GM12878 (cell line): ENCODE data around the gene EPHA8. TPM values are rescaled to one million over a fixed set of nuclear protein-coding genes. Genes with fewer than 3 reads are reported as not detected.

Experiments used
- ATAC-seq: fragments of 200-7000 bp; cut with Tn5 transposase; 3 replicates; pipeline ENCODE4 v1.9.1; 2020; ENCODE audit warnings: mild to moderate bottlenecking, moderate library complexity
- BruUV-seq: library from RNA; stranded (reverse); fragments of 400-500 nt; replicated peaks from 2 replicates; lab custom pipeline; 2021; lab: Mats Ljungman, UMichigan
- CTCF ChIA-PET: fragments of 300-600 bp; sonication (Branson Sonifier 250); formaldehyde crosslinking; extraction: SDS; loops from one replicate; lab custom pipeline; 2021; ENCODE audit warnings: inconsistent platforms; lab: Yijun Ruan, JAX
- POLR2A ChIA-PET: fragments of 350-600 bp; formaldehyde crosslinking; extraction: SDS; loops from one replicate; lab custom pipeline; 2021; ENCODE audit warnings: inconsistent platforms; lab: Charles Lee
- RAD21 ChIA-PET: fragments of 300-600 bp; sonication (Branson Sonifier 250); formaldehyde crosslinking; loops from one replicate; lab custom pipeline; 2023; ENCODE audit warnings: antibody characterized with exemption; ENCODE audit not compliant: unreplicated experiment; lab: Charles Lee
- SMC1A ChIA-PET: fragments of 300-600 bp; sonication (Branson Sonifier 250); formaldehyde crosslinking; loops from one replicate; lab custom pipeline; 2023; ENCODE audit not compliant: unreplicated experiment, uncharacterized antibody; lab: Charles Lee
- DNase-seq: peaks from one replicate; pipeline ENCODE4 v3.0.0-alpha.2; 2011; ENCODE audit warnings: low read depth, low spot score
- FAIRE-seq: peaks from 3 replicates; lab custom pipeline; 2011; peaks lifted over from hg19 to GRCh38; lab: Jason Lieb, UNC
- H2AFZ ChIP-seq: 2 replicates; pipeline ENCODE4 v1.6.0; 2011; ENCODE audit warnings: low read depth, low read length, control low read depth; ENCODE audit not compliant: control insufficient read depth
- H3K27ac ChIP-seq: 2 replicates; pipeline ENCODE4 v1.5.1; 2011; ENCODE audit warnings: control low read depth; ENCODE audit not compliant: control insufficient read depth, insufficient read depth
- H3K27me3 ChIP-seq, 2 experiments: replicated peaks in 1 of 2; 2 replicates each; pipeline versions ENCODE4 v1.6.0 to v1.6.1; 2011; ENCODE audit warnings: low read length in 1 of 2; ENCODE audit not compliant: control insufficient read depth in 2 of 2, insufficient read depth in 2 of 2
- H3K36me3 ChIP-seq, 2 experiments: 2 replicates each; pipeline ENCODE4 v1.5.1; 2011; ENCODE audit warnings: low read length in 1 of 2; ENCODE audit not compliant: control insufficient read depth in 2 of 2, insufficient read depth in 2 of 2
- H3K4me1 ChIP-seq: 2 replicates; pipeline ENCODE4 v1.6.1; 2011; ENCODE audit warnings: mild to moderate bottlenecking, low read length, moderate library complexity, mixed read lengths; ENCODE audit not compliant: control insufficient read depth, insufficient read depth
- H3K4me2 ChIP-seq: 2 replicates; pipeline ENCODE4 v1.6.0; 2011; ENCODE audit warnings: control low read depth; ENCODE audit not compliant: control insufficient read depth, insufficient read depth
- H3K4me3 ChIP-seq: fragments of 200-600 bp; sonication (generic); 2 replicates; pipeline ENCODE4 v1.5.1; 2016
- H3K79me2 ChIP-seq: 2 replicates; pipeline ENCODE4 v1.6.0; 2011; ENCODE audit warnings: low read length; ENCODE audit not compliant: control insufficient read depth, insufficient read depth
- H3K9ac ChIP-seq: 2 replicates; pipeline ENCODE4 v1.8.0; 2011; ENCODE audit warnings: low read length, control low read depth, mixed read lengths; ENCODE audit not compliant: control insufficient read depth, insufficient read depth
- H3K9me3 ChIP-seq: replicated peaks from 3 replicates; pipeline ENCODE4 v1.5.1; 2011; ENCODE audit warnings: mild to moderate bottlenecking, low read length; ENCODE audit not compliant: control insufficient read depth, insufficient read depth
- H4K20me1 ChIP-seq: 2 replicates; pipeline ENCODE4 v1.6.0; 2011; ENCODE audit not compliant: control insufficient read depth, insufficient read depth
- CREB1 ChIP-seq: IDR thresholded peaks from 2 replicates; pipeline ENCODE4 v1.6.1; 2012; ENCODE audit warnings: low read depth, mild to moderate bottlenecking, inconsistent platforms
- WGBS: methylation state at CpG from one replicate; pipeline ENCODE4 v1.1.6; 2016; ENCODE audit warnings: low lambda C conversion rate; ENCODE audit not compliant: insufficient replicate concordance, insufficient coverage; ENCODE audit errors: missing lambda C conversion rate; 5-methylcytosine and 5-hydroxymethylcytosine counted together
- in situ Hi-C: fragments of 300-500 bp; cut with MboI; formaldehyde crosslinking; loops from 9 replicates; pipeline ENCODE4 v1.14.3; 2018; ENCODE audit warnings: mixed read lengths
- intact Hi-C: fragments of 100-400 bp; cut with micrococcal nuclease; formaldehyde crosslinking; loops from one replicate; pipeline ENCODE4 v1.14.2; 2022; ENCODE audit not compliant: unreplicated experiment
- microRNA-seq: library from miRNA; unstranded; fragments of <30 nt; microRNA quantifications from one replicate; pipeline ENCODE4, GENCODE V29; 2018
- polyA plus RNA-seq, 11 experiments: library from polyadenylated mRNA; depleted of rRNA in 4 of 11; unstranded in 6 of 11; stranded (reverse) in 5 of 11; fragments of >200 nt; fragmentation: Nextera tagmentation in 4 of 11; fragmentation: Illumina TruSeq in 1 of 11; extraction: Ambion mirVana in 4 of 11; extraction: Trizol in 1 of 11; gene quantifications; 1 replicate in 1 of 11; 2 replicates in 10 of 11; pipeline versions ENCODE4 v1.2.1 to v1.2.3, GENCODE V29; 2011 to 2016; ENCODE audit warnings: inconsistent platforms in 2 of 11, missing spikeins in 2 of 11, low read depth in 1 of 11
- small RNA-seq: library from RNA; depleted of rRNA; stranded (forward); fragments of <200 nt; gene quantifications from one replicate; pipeline ENCODE3, GENCODE V24; 2014
- total RNA-seq, 4 experiments: library from RNA; depleted of rRNA in 3 of 4; stranded (reverse); fragments of >200 nt in 3 of 4; fragmentation: Illumina TruSeq in 1 of 4; extraction: Trizol in 1 of 4; gene quantifications; 2 replicates each; pipeline versions ENCODE4 v1.2.1 to v1.2.3, GENCODE V29; 2013 to 2021
- TF ChIP-seq, protein P1 (sequence below): fragments of 450-650 bp; IDR thresholded peaks from 2 replicates; pipeline ENCODE4 v1.6.1; 2016; ENCODE audit warnings: mild to moderate bottlenecking

EPHA8 gene
- total and polyA plus RNA-seq, 10 of the 15 experiments (the other 5 are each of a cell fraction or from before 2014, with no cell fraction given), result not detected

DNA sequence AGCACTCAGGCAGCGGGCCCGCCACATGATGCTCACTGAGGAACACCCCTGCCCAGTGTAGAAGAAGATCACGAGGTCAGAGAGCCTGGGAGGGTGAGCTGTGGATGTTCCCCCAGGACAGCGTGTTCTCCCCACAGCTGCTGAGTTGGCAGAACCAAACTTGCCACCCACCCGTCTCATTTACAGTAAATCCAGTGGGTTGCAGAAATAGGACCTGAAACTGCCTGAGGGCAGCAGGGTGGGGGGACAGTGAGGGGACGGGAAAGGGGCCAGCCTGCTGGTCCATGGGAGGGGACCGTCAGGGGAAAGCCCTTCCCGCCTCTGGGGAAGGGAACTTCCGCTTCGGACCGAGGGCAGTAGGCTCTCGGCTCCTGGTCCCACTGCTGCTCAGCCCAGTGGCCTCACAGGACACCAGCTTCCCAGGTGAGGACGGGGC is 89.6 kb downstream of the EPHA8 start, which contains the start of gene C1QB:
Gene C1QB (plus strand): TSS at position 356 of the 436 bp plus-strand sequence. CDS start 6,227 bp downstream, outside the sequence.
- RAD21 ChIA-PET, result no interaction called here
- H3K4me1 ChIP-seq, result no peaks in the 10 kb centered on the region
- BruUV-seq, result no TSS peak
- no peaks in the 10 kb centered on the region for H4K20me1 ChIP-seq
- FAIRE-seq (no peak), ATAC-seq (no peak)
- SMC1A ChIA-PET, result interaction anchor here (0.6 kb wide), 1 partner anchor 265 kb away, joined by 3 read pairs; no protein-coding TSS in a partner anchor
- CTCF ChIA-PET, result interaction anchor here (0.8 kb wide), 1 partner anchor 22 kb away, joined by 3 read pairs; no protein-coding TSS in a partner anchor
- H3K4me2 ChIP-seq, result no peak within 1 kb of the TSS
- no peak within 1 kb of the TSS for H3K4me3 ChIP-seq
- H3K79me2 ChIP-seq, result no peaks in the 10 kb centered on the region
- POLR2A ChIA-PET, result no interaction called here
- in situ Hi-C loops, result no loop called here
- no peak within 1 kb of the TSS for H2AFZ ChIP-seq
- H3K9me3 ChIP-seq, result no peaks in the 10 kb centered on the region
- H3K27me3 ChIP-seq, result no peaks in the 10 kb centered on the region; a peak in 2 of 4 replicates
- 25% methylated on average over 13 of the region's 13 CpGs for WGBS
- no peak within 1 kb of the TSS for H3K9ac ChIP-seq
- TF ChIP-seq, protein P1, sequence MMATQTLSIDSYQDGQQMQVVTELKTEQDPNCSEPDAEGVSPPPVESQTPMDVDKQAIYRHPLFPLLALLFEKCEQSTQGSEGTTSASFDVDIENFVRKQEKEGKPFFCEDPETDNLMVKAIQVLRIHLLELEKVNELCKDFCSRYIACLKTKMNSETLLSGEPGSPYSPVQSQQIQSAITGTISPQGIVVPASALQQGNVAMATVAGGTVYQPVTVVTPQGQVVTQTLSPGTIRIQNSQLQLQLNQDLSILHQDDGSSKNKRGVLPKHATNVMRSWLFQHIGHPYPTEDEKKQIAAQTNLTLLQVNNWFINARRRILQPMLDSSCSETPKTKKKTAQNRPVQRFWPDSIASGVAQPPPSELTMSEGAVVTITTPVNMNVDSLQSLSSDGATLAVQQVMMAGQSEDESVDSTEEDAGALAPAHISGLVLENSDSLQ, result no peak
- no peak for TF ChIP-seq CREB1
- TF ChIP-seq, all 136 proteins: peak for 0
- no peaks in the 10 kb centered on the region for H3K36me3 ChIP-seq
- DNase-seq, result no peak
- H3K27ac ChIP-seq, result no peak within 1 kb of the TSS
- intact Hi-C loops, result no loop called here

Small RNA genes lying within 50 kb of the gene (microRNA-seq; reads per million reads assigned to microRNA genes)
- not detected for gene MIR6127

Small RNA genes lying within 50 kb of the gene (small RNA-seq; reads per million reads assigned to genes)
- not detected for gene MIR6127

Other genes with a start within 250 kb of the EPHA8 start
- 12.1 and 13.6 TPM in 2 replicates for gene ZBTB40, start 111.6 kb upstream of the EPHA8 start, total RNA-seq (2014; rRNA removed)
- gene ZBTB40, start 111.6 kb upstream of the EPHA8 start, total RNA-seq (2014; rRNA removed; fragmentation: Illumina TruSeq; extraction: Trizol), result 9.3 and 9.4 TPM in 2 replicates
- gene ZBTB40, start 111.6 kb upstream of the EPHA8 start, total RNA-seq (2021), result 14.0 and 14.4 TPM in 2 replicates
- 6.5 and 8.6 TPM in 2 replicates for gene ZBTB40, start 111.6 kb upstream of the EPHA8 start, polyA plus RNA-seq (2011; rRNA removed)
- 10.9 and 12.3 TPM in 2 replicates for gene ZBTB40, start 111.6 kb upstream of the EPHA8 start, polyA plus RNA-seq (2014; fragmentation: Illumina TruSeq; extraction: Trizol)
- gene ZBTB40, start 111.6 kb upstream of the EPHA8 start, polyA plus RNA-seq (2014; fragmentation: Nextera tagmentation; extraction: Ambion mirVana), result 1 to 10 TPM; 1.9 to 2.3 TPM
- 12.1 and 12.2 TPM in 2 replicates for gene ZBTB40, start 111.6 kb upstream of the EPHA8 start, polyA plus RNA-seq (2014; rRNA removed)
- gene ZBTB40, start 111.6 kb upstream of the EPHA8 start, polyA plus RNA-seq (2016; fragmentation: Nextera tagmentation; extraction: Ambion mirVana), result 1 to 10 TPM; 6.9 to 7.4 TPM
- gene C1QA, start 73.1 kb downstream of the EPHA8 start, total RNA-seq (2014; rRNA removed), result not detected in 2 replicates
- gene C1QA, start 73.1 kb downstream of the EPHA8 start, total RNA-seq (2014; rRNA removed; fragmentation: Illumina TruSeq; extraction: Trizol), result not detected in 2 replicates
- 0.24 and 0.59 TPM in 2 replicates for gene C1QA, start 73.1 kb downstream of the EPHA8 start, total RNA-seq (2021)
- gene C1QA, start 73.1 kb downstream of the EPHA8 start, polyA plus RNA-seq (2011; rRNA removed), result not detected in 2 replicates
- not detected in 2 replicates for gene C1QA, start 73.1 kb downstream of the EPHA8 start, polyA plus RNA-seq (2014; fragmentation: Illumina TruSeq; extraction: Trizol)
- gene C1QA, start 73.1 kb downstream of the EPHA8 start, polyA plus RNA-seq (2014; fragmentation: Nextera tagmentation; extraction: Ambion mirVana), result not detected
- gene C1QA, start 73.1 kb downstream of the EPHA8 start, polyA plus RNA-seq (2014; rRNA removed), result not detected in 2 replicates
- not detected for gene C1QA, start 73.1 kb downstream of the EPHA8 start, polyA plus RNA-seq (2016; fragmentation: Nextera tagmentation; extraction: Ambion mirVana)
- not detected in 2 replicates for gene C1QC, start 80.1 kb downstream of the EPHA8 start, total RNA-seq (2014; rRNA removed)
- not detected in 2 replicates for gene C1QC, start 80.1 kb downstream of the EPHA8 start, total RNA-seq (2014; rRNA removed; fragmentation: Illumina TruSeq; extraction: Trizol)
- 0.64 and 0.74 TPM in 2 replicates for gene C1QC, start 80.1 kb downstream of the EPHA8 start, total RNA-seq (2021)
- gene C1QC, start 80.1 kb downstream of the EPHA8 start, polyA plus RNA-seq (2011; rRNA removed), result not detected in 2 replicates
- gene C1QC, start 80.1 kb downstream of the EPHA8 start, polyA plus RNA-seq (2014; fragmentation: Illumina TruSeq; extraction: Trizol), result not detected in 2 replicates
- not detected for gene C1QC, start 80.1 kb downstream of the EPHA8 start, polyA plus RNA-seq (2014; fragmentation: Nextera tagmentation; extraction: Ambion mirVana)
- gene C1QC, start 80.1 kb downstream of the EPHA8 start, polyA plus RNA-seq (2014; rRNA removed), result not detected in 2 replicates
- not detected for gene C1QC, start 80.1 kb downstream of the EPHA8 start, polyA plus RNA-seq (2016; fragmentation: Nextera tagmentation; extraction: Ambion mirVana)
- gene C1QB, start 89.7 kb downstream of the EPHA8 start, total RNA-seq (2014; rRNA removed), result not detected in 2 replicates
- gene C1QB, start 89.7 kb downstream of the EPHA8 start, total RNA-seq (2014; rRNA removed; fragmentation: Illumina TruSeq; extraction: Trizol), result not detected in 2 replicates
- 0.19 and 0.62 TPM in 2 replicates for gene C1QB, start 89.7 kb downstream of the EPHA8 start, total RNA-seq (2021)
- gene C1QB, start 89.7 kb downstream of the EPHA8 start, polyA plus RNA-seq (2011; rRNA removed), result not detected in 2 replicates
- not detected in 2 replicates for gene C1QB, start 89.7 kb downstream of the EPHA8 start, polyA plus RNA-seq (2014; fragmentation: Illumina TruSeq; extraction: Trizol)
- not detected for gene C1QB, start 89.7 kb downstream of the EPHA8 start, polyA plus RNA-seq (2014; fragmentation: Nextera tagmentation; extraction: Ambion mirVana)
- gene C1QB, start 89.7 kb downstream of the EPHA8 start, polyA plus RNA-seq (2014; rRNA removed), result not detected in 2 replicates
- gene C1QB, start 89.7 kb downstream of the EPHA8 start, polyA plus RNA-seq (2016; fragmentation: Nextera tagmentation; extraction: Ambion mirVana), result not detected
- 1.7 and 2.6 TPM in 2 replicates for gene EPHB2, start 147.3 kb downstream of the EPHA8 start, total RNA-seq (2014; rRNA removed)
- 0.92 and 0.94 TPM in 2 replicates for gene EPHB2, start 147.3 kb downstream of the EPHA8 start, total RNA-seq (2014; rRNA removed; fragmentation: Illumina TruSeq; extraction: Trizol)
- 2.0 and 3.3 TPM in 2 replicates for gene EPHB2, start 147.3 kb downstream of the EPHA8 start, total RNA-seq (2021)
- gene EPHB2, start 147.3 kb downstream of the EPHA8 start, polyA plus RNA-seq (2011; rRNA removed), result 0.13 and 0.68 TPM in 2 replicates
- 0.68 and 1.2 TPM in 2 replicates for gene EPHB2, start 147.3 kb downstream of the EPHA8 start, polyA plus RNA-seq (2014; fragmentation: Illumina TruSeq; extraction: Trizol)
- under 1 TPM; 0.13 to 0.31 TPM for gene EPHB2, start 147.3 kb downstream of the EPHA8 start, polyA plus RNA-seq (2014; fragmentation: Nextera tagmentation; extraction: Ambion mirVana)
- gene EPHB2, start 147.3 kb downstream of the EPHA8 start, polyA plus RNA-seq (2014; rRNA removed), result 1.2 and 1.6 TPM in 2 replicates
- gene EPHB2, start 147.3 kb downstream of the EPHA8 start, polyA plus RNA-seq (2016; fragmentation: Nextera tagmentation; extraction: Ambion mirVana), result under 1 TPM; 0.24 to 0.91 TPM